CD4-positive, alpha-beta T cell treated with Interleukin-1 beta for 1 hour (primary cell): ENCODE data around the gene PYCARD.
"Not testable (repeated sequence)": the region's sequence is repeated elsewhere in the genome, so short reads cannot be mapped to it uniquely, and the experiment has no call there.

ENCODE experiments used
- DNase-seq, 2 donors: peaks; one replicate each; pipeline ENCODE4 v3.0.0-alpha.2; 2020 to 2022

Gene PYCARD

GRCh38 chr16:31202414-31203375 is at the start of gene PYCARD:
TSS of gene PYCARD (minus strand) at chr16:31202760. CDS start at chr16:31202690, 70 bp downstream.
- DNase-seq, result peak in 1 of 2 donors; percentile 38

- DNase-seq, result no peak
Observed at GRCh38 chr16:31251435-31251834, 48.9 kb upstream of the PYCARD start.

- DNase-seq, result no peak
Observed at GRCh38 chr16:31250782-31251384, 48.3 kb upstream of the PYCARD start.

- DNase-seq, result no peak
Observed at GRCh38 chr16:31248344-31248743, 45.8 kb upstream of the PYCARD start.

- no peak for DNase-seq
Observed at GRCh38 chr16:31246296-31246695, 43.7 kb upstream of the PYCARD start.

GRCh38 chr16:31245598-31245997 is 43.0 kb upstream of the PYCARD start:
- DNase-seq, result not testable (repeated sequence)

GRCh38 chr16:31243734-31244670 is 41.4 kb upstream of the PYCARD start:
- DNase-seq, result peak in 1 of 2 donors; percentile 20

- peak in 1 of 2 donors; percentile 12 for DNase-seq
Observed at GRCh38 chr16:31242206-31242605, 39.6 kb upstream of the PYCARD start.

GRCh38 chr16:31238041-31238440 is 35.5 kb upstream of the PYCARD start:
- DNase-seq, result no peak

GRCh38 chr16:31229501-31229900 is 26.9 kb upstream of the PYCARD start:
- DNase-seq, result no peak

GRCh38 chr16:31228206-31228605 is 25.6 kb upstream of the PYCARD start:
- DNase-seq, result no peak

- DNase-seq, result no peak
Observed at GRCh38 chr16:31225193-31225592, 22.6 kb upstream of the PYCARD start.

- no peak for DNase-seq
Observed at GRCh38 chr16:31224092-31224955, 21.8 kb upstream of the PYCARD start.

GRCh38 chr16:31223044-31223443 is 20.5 kb upstream of the PYCARD start:
- no peak for DNase-seq

- DNase-seq, result no peak
Observed at GRCh38 chr16:31221357-31222160, 19.0 kb upstream of the PYCARD start.

- no peak for DNase-seq
Observed at GRCh38 chr16:31219154-31219741, 16.7 kb upstream of the PYCARD start.

GRCh38 chr16:31217136-31217530 is 14.6 kb upstream of the PYCARD start:
- no peak for DNase-seq

GRCh38 chr16:31216422-31217135 is 14.0 kb upstream of the PYCARD start, which contains the start of gene PYDC1:
TSS of gene PYDC1 (minus strand) at chr16:31217135. CDS start at chr16:31217028, 107 bp downstream.
- DNase-seq, result no peak

- no peak for DNase-seq
Observed at GRCh38 chr16:31215287-31216162, 13.0 kb upstream of the PYCARD start.
